ENCODE results near the gene HDAC5. TPM values are rescaled to one million over a fixed set of nuclear protein-coding genes. Genes with fewer than 3 reads are reported as not detected.
"Not testable (repeated sequence)": the region's sequence is repeated elsewhere in the genome, so short reads cannot be mapped to it uniquely, and the experiment has no call there.

HDAC5 gene
- total and polyA plus RNA-seq, 2 experiments from 2014 or later: 28.5 to 98.7 TPM

DNA sequence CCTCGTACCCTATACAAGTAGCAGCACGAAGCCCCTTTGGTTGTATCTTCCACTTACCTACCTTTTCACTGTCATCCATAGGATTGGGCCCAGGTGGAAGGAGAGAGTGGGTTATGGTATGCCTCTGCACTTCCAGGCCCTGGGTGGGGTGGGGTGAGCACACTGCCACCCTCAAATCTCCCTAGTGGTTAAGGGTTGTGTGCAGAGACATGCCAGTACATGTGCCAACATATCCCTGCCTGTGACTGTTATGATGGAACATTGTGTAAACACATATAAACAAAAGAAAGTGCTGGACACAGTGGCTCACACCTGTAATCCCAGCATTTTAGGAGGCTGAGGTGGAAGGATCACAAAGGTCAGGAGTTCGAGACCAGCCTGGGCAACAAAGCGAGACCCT lies 29.4 kb upstream of the HDAC5 start:
- no peak for DNase-seq

GRCh38 chr17:44149750-44150329 lies 26.4 kb upstream of the HDAC5 start:
- Histone ChIP-seq H3K4me1 (ENCODE audit: insufficient read depth) (no peaks in the 10 kb centered on the region), H3K9ac (no peak overlapping the region), H3K36me3 (ENCODE audit: low read depth) (no peaks in the 10 kb centered on the region), H3K9me2 (ENCODE audit: insufficient read depth) (no peaks in the 10 kb centered on the region), H3F3A (ENCODE audit: insufficient read depth) (peaks cover 6% of the 10 kb centered on the region; the same call in 1 of the 2 replicates), H3K9me3 (ENCODE audit: low read depth) (no peaks in the 10 kb centered on the region), H2AFZ (no peak overlapping the region), H3K79me2 (ENCODE audit: insufficient read depth) (peaks cover 15% of the 10 kb centered on the region; the same call in 1 of the 2 replicates), H3K27me3 (replicated peaks; ENCODE audit: insufficient read depth) (no peaks in the 10 kb centered on the region), H3K4me3 (no peak overlapping the region), H3K4me2 (ENCODE audit: unreplicated experiment) (no peak overlapping the region), H4K20me1 (ENCODE audit: insufficient read depth) (no peaks in the 10 kb centered on the region), H3K27ac (no peak overlapping the region)
- 84 to 91% methylated on average over 4 of the region's 4 CpGs for WGBS, 2 experiments (ENCODE audit: low coverage in 1 of 2, low lambda C conversion rate in 2 of 2, missing lambda C conversion rate in 2 of 2)
- TF ChIP-seq EZH2 (IDR thresholded peaks at IDR 0.05; ENCODE audit: insufficient read depth, poor library complexity, severe bottlenecking): no peak
- TF ChIP-seq EZH2phosphoT487 (IDR thresholded peaks at IDR 0.05; ENCODE audit: insufficient read depth, low read depth): no peak
- in situ Hi-C loops (cut with MboI): no loop called here
- no peak for DNase-seq

More for the DNA sequence above, 29.4 kb upstream of the HDAC5 start:
- H3K4me3 ChIP-seq: no peak overlapping the region
- in situ Hi-C loops (cut with MboI): no loop called here
- no peak overlapping the region for H3K9ac ChIP-seq
- H3K9me3 ChIP-seq (ENCODE audit: low read depth): no peaks in the 10 kb centered on the region
- H4K20me1 ChIP-seq (ENCODE audit: insufficient read depth): no peaks in the 10 kb centered on the region
- H3F3A ChIP-seq (ENCODE audit: insufficient read depth): no peaks in the 10 kb centered on the region
- 99% methylated on average over 4 of the region's 4 CpGs for WGBS, 2 experiments (ENCODE audit: low coverage in 1 of 2, low lambda C conversion rate in 2 of 2, missing lambda C conversion rate in 2 of 2)
- no peak overlapping the region for H2AFZ ChIP-seq
- H3K4me2 ChIP-seq (ENCODE audit: unreplicated experiment): no peak overlapping the region
- H3K9me2 ChIP-seq (ENCODE audit: insufficient read depth): no peaks in the 10 kb centered on the region
- no peaks in the 10 kb centered on the region for H3K27me3 ChIP-seq (replicated peaks; ENCODE audit: insufficient read depth)
- H3K4me1 ChIP-seq (ENCODE audit: insufficient read depth): no peaks in the 10 kb centered on the region
- H3K27ac ChIP-seq: no peak overlapping the region
- H3K79me2 ChIP-seq (ENCODE audit: insufficient read depth): peaks cover 15% of the 10 kb centered on the region; the same call in 1 of the 2 replicates
- TF ChIP-seq EZH2phosphoT487 (IDR thresholded peaks at IDR 0.05; ENCODE audit: insufficient read depth, low read depth) (no peak), EZH2 (IDR thresholded peaks at IDR 0.05; ENCODE audit: insufficient read depth, poor library complexity, severe bottlenecking) (no peak)
- H3K36me3 ChIP-seq (ENCODE audit: low read depth): no peaks in the 10 kb centered on the region

DNA sequence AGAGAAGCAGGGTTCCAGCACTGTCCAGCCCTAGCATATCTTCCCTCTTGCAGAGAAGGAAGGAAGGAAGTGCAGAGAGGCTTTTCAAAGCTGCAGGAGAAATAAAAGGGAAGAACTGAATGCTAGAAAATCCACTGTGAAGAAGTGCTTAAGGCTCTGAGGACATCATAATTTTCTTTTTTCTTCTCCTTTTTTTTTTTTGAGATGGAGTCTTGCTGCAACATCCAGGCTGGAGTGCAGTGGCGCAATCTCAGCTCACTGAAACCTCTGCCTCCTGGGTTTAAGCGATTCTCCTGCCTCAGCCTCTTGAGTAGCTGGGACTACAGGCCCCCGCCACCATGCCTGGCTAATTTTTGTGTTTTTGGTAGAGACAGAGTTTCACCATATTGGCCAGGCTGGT lies 25.6 kb upstream of the HDAC5 start:
- H3K9ac ChIP-seq; H3K4me3 ChIP-seq; DNase-seq; H3K4me1 ChIP-seq (ENCODE audit: insufficient read depth); H3K4me2 ChIP-seq (ENCODE audit: unreplicated experiment); H2AFZ ChIP-seq; H3F3A ChIP-seq (ENCODE audit: insufficient read depth); H3K27ac ChIP-seq; H3K9me2 ChIP-seq (ENCODE audit: insufficient read depth); in situ Hi-C loops (cut with MboI); H3K9me3 ChIP-seq (ENCODE audit: low read depth); H3K27me3 ChIP-seq (replicated peaks; ENCODE audit: insufficient read depth); H3K36me3 ChIP-seq (ENCODE audit: low read depth); H4K20me1 ChIP-seq (ENCODE audit: insufficient read depth): not testable (repeated sequence)
- WGBS, 2 experiments (ENCODE audit: low coverage in 1 of 2, low lambda C conversion rate in 2 of 2, missing lambda C conversion rate in 2 of 2): 97 to 98% methylated on average over 3 of the region's 3 CpGs
- peaks cover 15% of the 10 kb centered on the region; the same call in 1 of the 2 replicates for H3K79me2 ChIP-seq (ENCODE audit: insufficient read depth)

DNA sequence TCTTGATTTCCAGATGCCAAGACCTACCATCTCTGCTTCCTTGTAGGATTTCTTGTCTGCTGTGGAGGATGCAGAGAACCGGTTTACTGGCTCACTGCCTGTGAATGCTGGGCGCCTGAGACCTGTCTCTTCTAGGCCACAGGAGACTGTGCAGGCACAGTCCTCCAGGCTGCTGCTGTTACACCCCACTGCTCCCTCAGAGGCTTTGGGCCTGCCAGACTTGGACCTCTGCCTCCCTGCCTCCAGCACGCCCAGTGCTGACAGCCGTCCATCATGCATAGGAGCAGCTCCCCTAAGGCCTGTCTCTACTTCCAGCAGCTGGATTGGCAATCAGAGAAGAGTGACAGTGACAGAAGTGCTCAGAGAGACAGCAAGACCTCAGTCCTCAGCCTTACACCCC lies 24.4 kb upstream of the HDAC5 start:
- TF ChIP-seq EZH2 (IDR thresholded peaks at IDR 0.05; ENCODE audit: insufficient read depth, poor library complexity, severe bottlenecking) (no peak), EZH2phosphoT487 (IDR thresholded peaks at IDR 0.05; ENCODE audit: insufficient read depth, low read depth) (no peak)
- peaks cover 24% of the 10 kb centered on the region; the same call in 1 of the 2 replicates for H3K79me2 ChIP-seq (ENCODE audit: insufficient read depth)
- in situ Hi-C loops (cut with MboI): no loop called here

More for the DNA sequence above, 24.4 kb upstream of the HDAC5 start:
- H3K4me3 ChIP-seq: no peak overlapping the region
- no peak overlapping the region for H3K4me2 ChIP-seq (ENCODE audit: unreplicated experiment)
- H3K9me3 ChIP-seq (ENCODE audit: low read depth): no peaks in the 10 kb centered on the region
- no peaks in the 10 kb centered on the region for H4K20me1 ChIP-seq (ENCODE audit: insufficient read depth)
- DNase-seq: no peak
- H3K27me3 ChIP-seq (replicated peaks; ENCODE audit: insufficient read depth): no peaks in the 10 kb centered on the region
- H3K27ac ChIP-seq: no peak overlapping the region
- H3K36me3 ChIP-seq (ENCODE audit: low read depth): no peaks in the 10 kb centered on the region
- no peaks in the 10 kb centered on the region for H3K4me1 ChIP-seq (ENCODE audit: insufficient read depth)
- no peak overlapping the region for H2AFZ ChIP-seq
- H3K9me2 ChIP-seq (ENCODE audit: insufficient read depth): no peaks in the 10 kb centered on the region
- H3F3A ChIP-seq (ENCODE audit: insufficient read depth): peaks cover 7% of the 10 kb centered on the region; the same call in 1 of the 2 replicates
- no peak overlapping the region for H3K9ac ChIP-seq
- 78 to 91% methylated on average over 4 of the region's 4 CpGs for WGBS, 2 experiments (ENCODE audit: low coverage in 1 of 2, low lambda C conversion rate in 2 of 2, missing lambda C conversion rate in 2 of 2)
